GM13976 (cell line): Measurements from ENCODE around the gene ANKRD9.

Experiments
- DNase-seq: peaks from one replicate; pipeline ENCODE4 v3.0.0; 2012; ENCODE audit warnings: low spot score
- in situ Hi-C: fragments of 300-500 bp; cut with MboI; formaldehyde crosslinking; loops from one replicate; pipeline ENCODE4 v1.12.0; 2022; ENCODE audit warnings: low sequenced_read_pairs, mixed read lengths, inconsistent platforms; ENCODE audit not compliant: unreplicated experiment
- TF ChIP-seq, protein P1 (sequence below): IDR thresholded peaks from 2 replicates; pipeline ENCODE4 v1.5.1; 2012; ENCODE audit warnings: borderline replicate concordance, mild to moderate bottlenecking; ENCODE audit not compliant: insufficient read depth; ENCODE audit errors: extremely low read depth, missing control alignments, control extremely low read depth

The ANKRD9 gene

DNA sequence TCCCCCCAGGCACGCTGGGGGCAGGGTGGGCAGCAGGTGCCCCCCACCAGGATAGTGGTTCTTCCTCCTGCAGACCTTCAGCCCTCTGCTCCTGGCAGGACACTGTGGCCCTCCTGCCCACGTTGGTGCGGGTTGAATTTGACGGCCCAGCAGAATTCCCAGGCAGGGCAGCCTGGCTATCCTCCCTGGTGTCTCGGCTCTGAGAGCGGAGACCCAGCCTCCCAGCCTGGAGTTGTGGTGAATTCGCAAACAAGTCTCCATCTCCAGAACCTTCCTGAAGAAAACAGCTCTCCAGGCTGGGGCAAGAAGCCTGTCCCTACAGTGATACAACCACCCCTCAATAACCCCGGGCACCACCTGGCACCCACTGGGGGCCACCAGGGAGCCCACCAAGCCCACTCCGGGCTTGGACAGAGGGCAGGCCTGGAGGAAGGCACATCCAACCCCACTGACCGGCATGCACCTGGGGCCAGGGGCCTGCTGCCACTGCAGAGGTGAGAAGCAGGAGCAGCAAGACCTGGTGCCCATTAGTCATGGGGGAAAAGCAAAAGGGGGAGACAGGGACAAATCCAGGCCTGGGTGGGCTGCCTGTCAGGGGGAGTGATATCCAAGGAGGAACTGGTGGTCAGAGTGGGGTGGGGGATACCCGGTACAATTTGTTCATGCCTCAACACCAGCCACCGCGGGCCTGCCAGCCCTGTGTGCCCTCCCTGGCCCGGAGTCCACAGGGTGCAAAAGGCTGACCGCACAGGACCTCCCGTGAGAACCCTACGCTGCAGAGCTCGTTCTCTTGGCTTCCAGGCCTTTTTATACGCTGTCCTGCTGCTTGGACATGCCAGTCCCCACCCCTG lies 3.6 kb downstream of the ANKRD9 start:
- DNase-seq, result no peak
- in situ Hi-C loops, result no loop called here
- TF ChIP-seq, protein P1, sequence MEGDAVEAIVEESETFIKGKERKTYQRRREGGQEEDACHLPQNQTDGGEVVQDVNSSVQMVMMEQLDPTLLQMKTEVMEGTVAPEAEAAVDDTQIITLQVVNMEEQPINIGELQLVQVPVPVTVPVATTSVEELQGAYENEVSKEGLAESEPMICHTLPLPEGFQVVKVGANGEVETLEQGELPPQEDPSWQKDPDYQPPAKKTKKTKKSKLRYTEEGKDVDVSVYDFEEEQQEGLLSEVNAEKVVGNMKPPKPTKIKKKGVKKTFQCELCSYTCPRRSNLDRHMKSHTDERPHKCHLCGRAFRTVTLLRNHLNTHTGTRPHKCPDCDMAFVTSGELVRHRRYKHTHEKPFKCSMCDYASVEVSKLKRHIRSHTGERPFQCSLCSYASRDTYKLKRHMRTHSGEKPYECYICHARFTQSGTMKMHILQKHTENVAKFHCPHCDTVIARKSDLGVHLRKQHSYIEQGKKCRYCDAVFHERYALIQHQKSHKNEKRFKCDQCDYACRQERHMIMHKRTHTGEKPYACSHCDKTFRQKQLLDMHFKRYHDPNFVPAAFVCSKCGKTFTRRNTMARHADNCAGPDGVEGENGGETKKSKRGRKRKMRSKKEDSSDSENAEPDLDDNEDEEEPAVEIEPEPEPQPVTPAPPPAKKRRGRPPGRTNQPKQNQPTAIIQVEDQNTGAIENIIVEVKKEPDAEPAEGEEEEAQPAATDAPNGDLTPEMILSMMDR, result no peak

DNA sequence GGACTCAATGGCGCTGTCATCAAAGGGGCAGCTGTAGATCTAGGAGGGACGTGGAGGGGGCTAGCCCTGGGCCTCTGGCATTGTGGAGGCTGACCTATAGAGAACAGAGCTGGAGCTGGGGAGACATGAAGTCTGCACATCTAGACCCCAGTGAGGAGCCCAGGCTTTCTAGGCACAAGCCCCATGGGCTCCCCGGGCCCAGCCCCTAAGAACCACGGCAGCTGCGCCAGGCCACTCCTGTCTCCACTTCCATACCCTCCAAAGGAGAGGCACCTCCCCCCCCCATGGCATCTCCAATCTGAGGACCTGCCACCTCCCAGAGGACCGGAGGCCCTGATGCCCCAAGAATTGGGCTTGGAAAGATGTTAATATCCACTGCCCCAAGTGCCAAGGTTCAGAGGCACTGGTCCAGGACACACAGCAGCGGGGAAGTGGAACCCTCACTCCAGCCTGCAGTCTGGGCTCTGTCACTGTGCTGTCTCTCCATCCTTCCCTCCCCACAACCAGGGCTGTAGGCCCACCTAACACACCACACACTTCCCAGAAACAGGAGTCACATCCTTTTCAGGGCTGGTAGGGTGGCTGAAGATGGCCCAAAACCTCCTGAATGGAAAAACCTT lies 4.5 kb downstream of the ANKRD9 start:
- TF ChIP-seq, protein P1, result no peak
- DNase-seq, result no peak
- in situ Hi-C loops, result no loop called here

DNA sequence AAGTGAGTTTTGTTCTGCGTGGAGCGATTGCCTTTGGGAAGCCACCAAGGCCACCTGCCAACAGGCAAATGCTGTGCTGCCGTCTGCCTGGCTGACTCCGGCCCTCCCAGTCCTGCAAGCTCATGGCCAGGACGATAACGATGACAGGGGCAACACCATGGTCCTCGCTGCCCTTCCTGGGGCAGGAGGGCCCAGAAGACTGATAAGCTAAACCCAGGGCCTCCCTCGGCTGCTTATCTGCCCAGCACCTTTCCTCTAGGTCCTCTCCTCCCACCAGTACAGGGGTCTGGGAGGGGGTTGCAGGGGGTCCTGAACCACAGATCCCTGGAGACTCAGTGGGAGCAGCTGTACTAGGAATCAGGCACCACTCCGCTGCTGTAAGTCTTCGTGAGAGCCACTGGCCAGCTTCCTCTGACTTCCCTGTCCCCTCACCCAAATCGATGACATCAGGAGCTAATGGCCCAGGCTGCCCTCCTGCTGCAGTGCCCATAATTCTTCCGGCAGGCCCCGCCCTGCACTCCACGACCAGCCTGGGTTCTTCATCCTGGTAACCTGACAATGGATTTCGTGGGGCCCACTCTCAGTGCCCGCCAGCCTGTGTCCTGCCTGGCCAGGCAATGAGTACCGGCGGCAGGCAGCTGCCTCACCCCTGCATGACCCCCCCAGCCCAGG lies 5.1 kb downstream of the ANKRD9 start:
- TF ChIP-seq, protein P1, result no peak
- in situ Hi-C loops, result no loop called here
- no peak for DNase-seq

DNA sequence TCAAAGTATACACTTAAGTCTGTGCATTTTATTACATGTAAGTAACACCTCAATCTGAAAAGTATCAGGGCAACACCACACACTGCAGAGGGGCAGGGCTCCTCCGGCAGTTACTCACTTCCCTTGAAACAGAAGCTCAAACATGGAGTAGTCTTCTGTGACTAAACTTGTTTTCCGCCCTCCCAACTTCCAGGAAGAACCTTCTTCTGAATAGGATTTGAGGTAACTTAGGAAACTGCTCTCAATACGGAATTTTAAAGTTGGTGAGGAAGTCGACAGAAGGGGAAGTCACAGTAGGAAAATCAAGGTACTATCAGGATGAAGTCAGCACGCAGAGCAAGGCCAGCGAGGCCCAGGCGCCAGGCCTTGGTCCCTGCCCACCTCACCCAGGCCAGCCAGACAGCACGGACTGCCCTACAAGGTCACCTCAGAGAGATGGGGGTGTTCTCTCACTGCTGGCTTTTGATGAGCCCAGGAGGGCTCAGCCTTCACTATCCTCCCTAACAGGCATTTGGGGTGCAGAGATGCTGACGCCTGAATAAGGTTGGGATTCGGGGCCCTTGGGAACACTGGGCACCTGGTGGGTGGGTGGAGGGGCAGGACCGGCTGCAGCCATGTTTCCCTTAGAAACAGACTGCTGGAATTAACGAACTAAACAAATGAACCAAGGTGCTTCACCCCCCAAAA lies 5.8 kb downstream of the ANKRD9 start:
- in situ Hi-C loops, result no loop called here
- DNase-seq, result no peak
- TF ChIP-seq, protein P1, result no peak

DNA sequence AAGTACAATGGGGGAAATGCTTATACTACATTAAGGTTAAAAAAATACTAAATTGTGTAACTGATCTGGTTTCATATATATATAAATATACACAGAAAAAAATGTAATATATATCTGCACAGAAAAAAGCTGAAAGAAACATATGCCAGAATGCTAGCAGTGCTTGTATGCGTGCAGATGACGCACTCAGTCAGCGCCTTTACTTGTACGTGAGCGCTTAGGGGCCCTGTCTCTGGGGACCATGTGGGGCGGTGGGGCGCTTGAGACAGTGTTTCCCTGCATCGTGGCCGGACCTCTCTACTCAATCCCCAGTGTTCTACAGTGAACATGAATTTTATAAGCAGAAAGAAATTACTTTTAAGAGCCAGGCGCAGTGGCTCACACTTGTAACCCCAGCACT lies 7.0 kb downstream of the ANKRD9 start:
- in situ Hi-C loops, result no loop called here
- TF ChIP-seq, protein P1, result no peak

DNA sequence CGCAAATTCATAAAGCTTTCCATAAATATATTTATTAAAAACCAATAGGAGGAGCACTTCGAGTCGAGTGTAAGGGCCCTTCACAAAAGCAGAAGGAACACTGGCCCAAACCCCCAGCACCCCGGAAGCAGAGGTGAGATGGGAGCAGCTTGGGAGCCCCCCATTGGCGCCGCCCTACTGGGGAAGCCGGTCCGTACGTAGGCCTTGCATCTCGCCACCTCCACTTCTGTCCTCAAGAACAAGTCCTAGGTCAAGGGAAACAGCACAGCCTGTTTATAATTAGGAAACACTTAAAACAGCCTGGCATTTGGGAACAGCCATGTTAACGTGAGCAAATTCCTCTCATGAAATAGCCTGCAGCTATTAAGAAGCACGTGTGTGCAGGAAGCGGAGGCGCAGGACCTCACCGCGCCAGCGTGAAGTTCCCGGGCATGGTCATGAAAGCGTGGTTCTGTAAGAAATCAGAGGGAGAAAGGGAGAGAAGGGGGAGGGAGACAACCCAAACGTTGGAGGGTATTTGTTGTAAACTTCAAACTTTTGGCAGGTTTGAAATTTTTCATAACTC lies 7.7 kb downstream of the ANKRD9 start:
- in situ Hi-C loops, result no loop called here
- TF ChIP-seq, protein P1, result no peak
- DNase-seq, result no peak

More for the DNA sequence above, 7.0 kb downstream of the ANKRD9 start:
- DNase-seq, result no peak
